Testis (tissue), 2 donors: ENCODE results near the gene SST.

Source experiments
- CTCF ChIP-seq, 3 experiments: fragments of 450-650 bp in 2 of 3; fragments of 200-600 bp in 1 of 3; sonication (generic) in 1 of 3; IDR thresholded peaks; one replicate each; pipeline ENCODE4 v1.5.1; 2016 to 2019; ENCODE audit warnings: antibody characterized with exemption in 3 of 3, mild to moderate bottlenecking in 2 of 3, moderate library complexity in 1 of 3
- POLR2A ChIP-seq: fragments of 450-650 bp; IDR thresholded peaks from one replicate; pipeline ENCODE4 v1.6.1; 2017; ENCODE audit warnings: antibody characterized with exemption, mild to moderate bottlenecking, moderate library complexity

GRCh38 chr3:187695449-187695848, 25.3 kb upstream of the SST start:
- TF ChIP-seq CTCF (IDR thresholded peaks at IDR 0.05): no peak
- no peak for TF ChIP-seq POLR2A
